GM19023 (cell line): ENCODE measurements around the gene C20orf173.
"Not testable (repeated sequence)": the region's sequence is repeated elsewhere in the genome, so short reads cannot be mapped to it uniquely, and the experiment has no call there.

ENCODE experiments used
- ATAC-seq: cut with Tn5 transposase; IDR thresholded peaks from one replicate; pipeline ENCODE4 v1.9.1; 2021; ENCODE audit warnings: mild to moderate bottlenecking, moderate library complexity; ENCODE audit not compliant: unreplicated experiment

Gene C20orf173, protein sequence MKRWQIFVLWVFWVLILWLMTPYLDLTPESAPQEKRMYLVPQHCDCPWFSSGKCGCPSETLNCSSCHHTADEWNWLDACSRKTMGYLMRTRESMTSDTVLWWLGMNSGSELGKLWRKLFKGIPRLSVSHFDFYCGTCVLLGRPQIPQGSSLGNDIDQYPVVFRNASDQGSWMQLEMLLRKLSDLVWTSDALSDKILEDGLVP

DNA sequence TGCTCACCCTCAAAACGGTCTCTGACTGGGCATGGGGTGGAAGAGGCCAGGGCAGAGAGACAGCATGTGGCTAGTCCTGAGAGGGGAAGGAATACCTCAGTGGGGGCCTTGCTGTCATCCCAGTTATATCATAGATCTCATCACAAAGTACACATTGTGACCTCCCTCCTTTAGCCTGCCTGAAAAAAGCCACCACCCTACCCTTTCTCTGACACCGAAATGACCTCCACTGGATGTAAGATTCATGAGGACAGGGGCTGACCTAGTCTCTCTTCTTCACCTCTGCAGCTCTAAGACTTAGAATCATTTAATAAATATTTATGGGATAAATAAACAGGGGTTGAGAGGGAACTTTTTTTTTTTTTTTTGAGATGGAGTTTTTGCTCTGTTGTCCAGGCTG is at the start of gene C20orf173:
Gene C20orf173 (minus strand): TSS at position 101 of the 400 bp plus-strand sequence. CDS start 279 bp downstream, outside the sequence.
- ATAC-seq, result no peak

DNA sequence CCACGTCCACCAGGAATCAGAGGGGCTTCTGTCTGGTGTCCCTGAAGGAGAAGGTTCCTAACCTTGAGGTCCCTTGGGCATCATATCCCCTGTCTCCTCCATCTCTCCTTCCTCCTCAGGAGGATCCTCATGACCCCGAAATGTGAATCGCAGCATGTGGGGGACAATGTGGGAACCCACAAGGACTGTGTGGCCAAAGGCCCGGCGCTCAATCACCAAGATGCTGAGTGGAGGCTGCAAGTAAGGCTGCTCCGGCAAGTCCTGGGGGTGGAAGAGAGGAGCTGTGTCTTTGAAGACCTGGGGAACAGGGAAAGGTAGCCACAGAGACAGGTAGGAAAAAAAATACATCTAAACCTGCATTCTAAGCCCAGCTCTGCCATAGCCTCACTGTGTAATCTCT is 49.7 kb upstream of the C20orf173 start:
- ATAC-seq, result no peak

DNA sequence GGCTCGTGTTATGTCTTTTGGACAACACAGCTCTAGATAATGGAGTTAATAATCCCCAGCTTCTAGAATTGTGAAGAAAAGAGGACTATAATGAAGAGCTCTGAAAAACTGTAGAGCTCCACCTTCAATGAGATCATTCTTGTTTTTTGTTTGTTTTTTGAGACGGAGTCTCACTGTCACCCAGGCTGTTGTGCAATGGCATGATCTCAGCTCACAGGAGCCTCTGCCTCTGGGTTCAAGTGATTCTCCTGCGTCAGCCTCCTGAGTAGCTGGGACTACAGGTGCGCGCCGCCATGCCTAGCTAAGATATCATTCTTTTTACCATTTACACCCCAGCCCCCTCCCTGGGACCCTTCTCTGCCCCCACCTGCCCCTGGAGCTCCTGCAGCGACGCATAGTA is 49.0 kb upstream of the C20orf173 start:
- ATAC-seq, result no peak

DNA sequence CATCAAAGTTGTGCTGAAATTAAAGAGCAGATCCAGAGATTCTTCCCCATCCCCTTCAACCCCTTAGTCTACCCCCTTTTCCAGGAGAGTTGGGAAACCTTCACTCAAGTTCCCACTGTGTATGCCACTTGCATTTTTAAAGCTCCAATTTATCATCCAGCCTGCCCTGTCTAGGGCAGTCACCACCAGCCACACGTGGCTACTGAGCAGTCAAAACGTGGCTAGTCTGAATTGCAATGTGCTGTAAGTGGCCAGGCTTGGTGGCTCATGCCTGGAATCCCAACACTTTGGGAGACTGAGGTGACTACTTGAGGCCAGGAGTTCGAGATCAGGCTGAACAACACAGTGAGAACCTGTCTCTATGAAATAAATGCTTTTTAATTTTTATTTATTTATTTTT is 47.4 kb upstream of the C20orf173 start:
- no peak for ATAC-seq

DNA sequence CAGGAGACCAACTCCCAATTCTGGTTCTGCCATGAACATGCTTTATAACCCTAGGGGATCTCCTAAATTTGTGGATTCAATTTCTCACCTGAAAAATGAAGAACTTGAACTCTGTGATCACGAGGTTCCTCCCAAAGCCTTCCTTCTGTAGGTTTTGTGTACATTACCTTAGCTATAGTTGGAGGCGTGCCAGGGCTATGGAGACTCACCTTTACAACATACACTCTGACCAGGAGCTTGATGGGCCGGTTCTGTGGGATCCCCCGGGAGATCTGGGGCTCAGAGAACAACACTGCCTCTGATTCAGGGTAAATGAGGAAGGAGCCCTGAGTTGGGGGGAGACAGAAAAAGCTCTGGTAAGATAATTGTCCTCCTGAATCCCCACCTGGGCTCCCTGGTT is 46.5 kb upstream of the C20orf173 start:
- ATAC-seq, result no peak

DNA sequence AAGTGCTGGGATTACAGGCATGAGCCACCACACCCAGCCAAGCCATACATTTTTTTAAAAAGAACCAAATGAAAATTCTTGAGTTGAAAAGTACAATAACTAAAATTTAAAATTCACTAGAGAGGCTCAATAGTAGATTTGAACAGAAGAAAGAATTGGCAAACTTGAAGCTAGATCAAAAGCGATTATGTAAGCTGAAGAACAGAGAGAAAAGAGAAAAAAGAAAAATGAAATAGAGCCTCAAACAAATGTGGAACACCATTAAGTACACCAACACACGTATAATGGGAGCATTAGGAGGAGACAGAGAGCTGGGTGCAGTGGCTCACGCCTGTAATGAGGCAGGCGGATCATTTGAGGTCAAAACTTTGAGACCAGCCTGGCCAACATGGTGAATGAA is 43.4 kb upstream of the C20orf173 start:
- no peak for ATAC-seq

DNA sequence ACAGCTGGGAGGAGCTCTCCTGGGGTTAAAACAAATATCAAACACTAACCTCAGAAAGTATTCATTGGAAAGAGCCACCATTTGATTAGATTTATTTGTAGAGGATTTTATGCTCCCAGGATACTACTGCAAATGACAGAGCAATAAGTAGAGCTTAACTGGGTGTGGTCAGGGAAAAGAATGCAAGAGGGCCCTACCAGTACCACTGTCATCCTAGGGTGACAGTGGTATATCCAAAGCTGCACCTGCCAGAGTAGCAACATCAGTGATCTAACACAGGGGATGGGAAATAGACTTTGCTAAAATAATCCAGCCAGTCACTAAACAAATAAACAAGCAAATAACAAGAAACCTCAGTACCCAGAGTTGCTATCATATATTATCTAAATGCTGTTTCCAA is 42.1 kb upstream of the C20orf173 start:
- no peak for ATAC-seq

DNA sequence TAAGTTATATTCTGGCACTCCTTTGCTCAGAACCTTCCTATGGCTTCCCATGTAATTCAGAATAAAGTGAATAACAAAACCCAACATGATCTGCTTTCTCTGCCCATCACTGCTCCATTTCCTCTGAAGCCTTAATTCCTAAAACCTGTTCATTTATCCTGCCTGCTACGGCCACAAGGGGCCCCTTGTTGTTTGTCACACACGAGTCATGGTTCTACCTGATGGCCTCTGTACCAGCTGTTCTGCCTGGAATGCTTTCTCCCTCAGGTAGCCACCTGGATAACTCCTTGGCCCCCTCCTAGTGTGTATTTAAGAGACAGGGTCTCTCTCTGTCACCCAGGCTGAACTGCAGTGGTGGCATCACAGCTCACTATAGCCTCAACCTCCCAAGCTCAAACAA is 39.2 kb upstream of the C20orf173 start:
- no peak for ATAC-seq

DNA sequence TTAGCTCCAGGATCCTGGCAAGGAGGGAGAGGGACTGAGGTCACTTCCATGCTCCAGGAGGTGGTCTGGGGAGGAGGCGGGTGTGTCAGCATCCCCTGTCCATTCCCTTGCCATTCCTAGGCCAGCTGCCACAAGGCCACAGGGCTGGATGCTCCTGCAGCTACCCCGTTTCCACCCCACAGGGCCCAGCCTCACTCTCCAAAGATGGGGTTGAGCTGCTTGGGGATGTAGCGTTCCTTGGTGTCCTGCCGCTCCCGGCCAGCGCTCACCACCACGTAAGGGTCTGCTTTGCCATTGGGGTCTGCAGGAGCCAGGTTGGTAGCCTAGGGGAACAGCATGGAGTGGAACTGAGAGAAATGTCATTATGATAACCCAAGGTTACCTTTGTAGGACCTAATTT is 35.5 kb upstream of the C20orf173 start:
- ATAC-seq, result no peak

DNA sequence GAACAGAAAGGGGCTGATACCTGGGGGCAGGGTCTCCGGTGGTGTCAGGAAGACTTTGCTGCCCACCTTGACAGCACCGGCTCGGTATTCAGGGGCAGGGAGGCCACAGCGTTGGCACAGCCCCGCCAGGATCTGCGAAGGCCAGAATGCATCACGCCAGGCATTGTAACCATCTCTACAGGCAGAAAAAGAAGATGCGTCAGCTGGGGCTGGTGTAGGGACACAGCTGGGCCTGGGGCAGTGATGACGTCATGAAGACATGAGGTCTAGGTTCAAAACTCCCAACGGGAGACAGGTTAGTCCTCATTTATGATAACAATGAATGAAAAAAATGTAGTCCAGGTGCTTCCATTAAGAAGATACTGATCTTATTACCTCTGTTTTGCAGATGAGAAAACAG is 34.4 kb upstream of the C20orf173 start:
- ATAC-seq, result no peak

DNA sequence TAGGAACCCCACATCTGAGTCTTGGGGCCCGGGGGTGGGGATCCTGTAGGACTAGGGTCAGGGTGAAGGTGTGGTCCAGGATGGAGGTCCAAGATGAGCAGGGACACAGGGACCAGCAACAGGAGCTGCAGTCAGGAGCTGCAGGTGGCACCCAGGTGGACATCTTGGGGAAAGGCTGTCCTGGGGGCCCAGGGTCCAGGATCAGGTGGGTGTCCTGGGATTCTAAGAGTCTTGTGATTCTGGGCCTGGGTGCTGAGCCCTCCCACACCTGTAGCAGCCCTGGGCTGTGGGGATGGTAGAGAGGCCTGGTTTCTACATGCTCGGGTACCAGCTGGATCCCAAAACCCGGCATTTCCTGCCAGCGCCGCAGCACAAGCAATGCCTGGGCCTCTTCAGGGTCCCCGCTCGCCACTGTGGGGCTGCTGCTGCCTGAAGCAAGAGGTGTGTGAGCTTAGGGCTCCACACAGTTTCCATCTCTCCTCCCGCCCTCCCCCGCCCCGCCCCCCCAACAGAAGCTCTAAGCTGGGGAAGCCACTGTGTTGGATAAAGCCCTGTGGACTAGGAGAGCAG is 33.2 kb upstream of the C20orf173 start:
- no peak for ATAC-seq

DNA sequence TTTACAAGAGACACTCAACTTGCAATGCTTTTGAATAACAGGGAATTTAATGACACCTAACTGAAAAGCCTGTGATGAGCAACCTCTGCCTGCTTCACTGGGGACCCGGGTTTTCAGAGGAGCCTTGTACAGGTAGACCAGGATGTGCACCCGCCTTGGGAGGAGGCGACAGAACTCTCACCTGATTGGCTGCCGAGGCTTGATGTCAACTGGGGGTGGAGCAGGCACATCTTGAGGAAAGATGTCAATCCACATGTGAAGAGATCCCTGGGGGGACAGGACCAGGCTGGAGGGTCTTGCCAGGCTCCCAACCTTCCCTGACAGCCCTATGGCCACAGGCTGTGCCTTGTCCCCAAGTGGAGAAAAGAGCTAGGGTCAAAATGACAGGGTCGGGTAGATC is 32.2 kb upstream of the C20orf173 start:
- ATAC-seq, result no peak

DNA sequence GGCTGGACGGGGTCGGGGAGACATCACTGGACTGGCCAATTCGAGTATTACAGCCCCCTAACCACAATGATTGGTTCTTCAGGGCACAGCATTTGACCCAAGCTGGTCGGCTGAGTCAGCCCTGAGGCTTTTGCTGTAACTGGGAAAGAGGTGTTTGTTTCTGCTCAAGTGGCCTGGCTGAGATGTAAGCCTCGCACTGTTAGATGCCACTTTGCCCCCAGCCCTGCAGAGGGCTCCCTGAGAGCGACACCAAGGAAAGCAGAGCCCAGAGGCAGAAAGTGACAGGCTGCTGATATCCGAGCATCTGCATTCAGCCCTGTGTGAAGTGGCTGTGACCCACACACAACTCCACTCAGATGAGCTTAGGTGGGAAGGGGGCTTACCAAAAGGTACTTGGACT is 31.8 kb upstream of the C20orf173 start:
- no peak for ATAC-seq

DNA sequence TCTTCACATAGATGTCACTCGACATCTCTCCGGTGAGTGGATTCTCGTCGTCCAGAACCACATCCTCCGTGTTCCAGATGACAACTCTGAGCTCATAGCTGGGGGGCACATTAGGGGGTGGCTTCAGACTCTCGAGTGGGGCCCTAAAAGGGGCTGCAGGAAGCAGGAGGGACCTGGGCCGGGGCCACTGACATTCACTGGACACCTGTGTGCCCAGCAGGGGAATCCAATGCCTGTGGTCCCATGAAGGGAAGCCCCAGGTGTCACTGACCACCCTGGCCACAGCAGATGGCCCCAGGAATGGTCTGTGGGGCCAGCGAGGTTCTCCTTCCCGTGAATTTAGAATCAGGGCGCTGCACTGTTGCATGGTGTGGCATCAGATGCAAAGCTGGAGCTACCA is 31.1 kb upstream of the C20orf173 start:
- ATAC-seq, result no peak

DNA sequence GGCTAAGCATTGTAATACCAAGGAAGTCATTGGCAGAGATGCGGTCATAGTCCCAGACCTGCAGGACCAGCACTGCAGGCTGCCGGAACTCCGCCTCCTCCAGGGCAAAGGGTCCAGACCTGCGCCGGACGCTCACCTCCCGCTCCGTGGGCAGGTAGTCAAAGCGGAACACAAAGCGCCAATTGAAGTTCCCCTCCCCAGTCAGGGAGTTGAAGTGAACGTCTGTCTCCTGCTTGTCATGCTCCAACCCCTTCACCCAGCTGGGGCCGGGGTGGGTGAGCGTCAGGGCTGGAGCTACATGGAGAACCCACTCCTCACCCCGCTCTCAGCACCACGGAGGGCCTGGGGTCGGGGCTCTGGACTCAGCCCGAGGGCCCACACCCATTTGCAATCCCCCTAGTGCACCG is 30.7 kb upstream of the C20orf173 start:
- no peak for ATAC-seq

DNA sequence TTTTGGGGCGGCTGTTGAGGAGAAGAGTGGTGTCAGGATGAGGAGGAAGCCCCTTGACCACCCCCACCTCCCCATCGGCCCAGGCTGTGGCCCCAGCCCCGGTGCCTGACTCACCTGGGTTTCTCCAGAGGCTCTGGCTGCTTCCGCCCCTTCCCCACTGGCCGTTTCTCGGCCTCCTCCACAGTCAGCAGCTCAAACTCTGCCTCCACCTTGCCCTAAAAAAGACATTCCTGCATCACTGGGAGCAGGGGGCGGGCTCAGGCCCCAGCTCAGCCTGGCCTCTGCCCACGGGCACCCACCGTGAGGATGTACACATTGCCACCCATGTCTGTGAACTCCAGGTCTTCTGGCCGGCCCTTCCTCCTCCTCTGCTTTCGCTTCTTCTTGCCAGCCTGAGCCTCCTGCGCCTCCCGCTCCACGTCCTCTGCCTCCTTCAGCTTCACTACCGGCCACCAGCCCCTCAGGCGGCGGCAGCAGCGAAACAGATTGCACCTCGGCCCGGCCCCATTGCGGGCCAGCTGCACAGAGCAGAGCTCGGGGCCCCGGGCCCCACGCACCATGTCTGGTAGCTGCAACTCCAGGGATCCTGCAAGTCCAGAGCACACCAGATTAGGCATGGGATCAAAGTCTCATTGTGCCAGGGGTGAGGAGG is 29.7 kb upstream of the C20orf173 start:
- no peak for ATAC-seq

DNA sequence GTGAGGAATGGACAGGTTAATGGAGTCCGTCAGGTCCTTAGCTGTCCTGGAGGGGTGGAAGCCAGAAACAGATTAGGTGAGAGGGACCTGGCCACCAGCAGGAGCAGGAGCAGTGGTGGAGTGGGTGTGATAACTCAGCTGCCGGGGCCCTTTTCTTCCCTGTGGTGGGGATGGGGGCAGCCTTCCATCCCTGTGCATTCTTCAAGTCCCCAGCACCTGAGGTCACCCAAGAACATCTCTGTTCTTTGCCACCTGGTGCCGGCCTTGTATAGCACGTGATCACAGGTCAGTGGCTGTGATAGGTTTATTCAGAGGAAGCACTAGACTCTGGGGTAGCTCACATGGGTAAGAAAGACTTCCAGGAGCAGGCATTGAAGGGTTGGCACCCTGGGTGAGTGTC is 29.0 kb upstream of the C20orf173 start:
- no peak for ATAC-seq

DNA sequence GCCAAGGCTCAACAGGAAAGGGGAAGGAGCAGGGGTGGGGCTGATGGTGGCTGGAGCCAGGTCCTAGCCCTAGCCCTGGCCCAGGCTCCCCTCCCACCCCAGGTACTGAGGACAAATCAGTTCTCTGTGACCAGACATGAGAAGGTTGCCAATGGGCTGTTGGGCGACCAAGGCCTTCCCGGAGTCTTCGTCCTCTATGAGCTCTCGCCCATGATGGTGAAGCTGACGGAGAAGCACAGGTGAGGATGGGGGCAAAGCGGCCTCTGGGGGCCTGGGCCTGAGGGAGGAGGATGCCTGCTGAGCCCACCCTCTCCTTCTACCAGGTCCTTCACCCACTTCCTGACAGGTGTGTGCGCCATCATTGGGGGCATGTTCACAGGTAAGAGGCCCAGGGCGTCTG is 27.4 kb upstream of the C20orf173 start:
- ATAC-seq, result no peak

DNA sequence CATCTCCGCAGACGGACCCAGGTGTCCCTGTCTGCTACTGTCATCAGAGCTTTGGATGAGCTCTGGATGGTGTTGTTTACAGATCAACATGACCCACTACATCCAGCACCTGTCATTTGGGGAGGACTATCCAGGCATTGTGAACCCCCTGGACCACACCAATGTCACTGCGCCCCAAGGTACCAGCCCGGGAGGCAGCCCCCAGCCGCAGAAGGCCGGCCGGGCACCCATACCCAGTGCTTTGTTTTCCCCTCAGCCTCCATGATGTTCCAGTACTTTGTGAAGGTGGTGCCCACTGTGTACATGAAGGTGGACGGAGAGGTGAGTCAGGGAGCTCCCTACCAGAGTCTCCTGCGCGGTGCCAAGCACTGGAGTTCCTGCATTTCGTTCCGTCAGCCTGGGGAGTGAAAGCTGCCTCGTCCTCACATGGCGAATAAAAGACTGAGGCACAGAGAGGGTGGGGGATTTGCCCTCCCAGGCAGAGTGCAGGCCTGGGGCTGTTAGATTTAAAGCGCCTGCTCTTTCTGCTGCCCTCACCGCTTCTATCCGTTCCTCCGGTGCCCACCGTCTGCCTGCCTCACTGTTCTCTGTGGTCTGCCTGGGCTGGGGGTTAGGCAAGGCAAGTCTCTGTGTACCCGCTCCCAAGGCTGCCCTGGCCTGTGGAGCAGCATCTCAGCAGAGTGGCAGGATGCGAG is 26.6 kb upstream of the C20orf173 start:
- ATAC-seq, result no peak

DNA sequence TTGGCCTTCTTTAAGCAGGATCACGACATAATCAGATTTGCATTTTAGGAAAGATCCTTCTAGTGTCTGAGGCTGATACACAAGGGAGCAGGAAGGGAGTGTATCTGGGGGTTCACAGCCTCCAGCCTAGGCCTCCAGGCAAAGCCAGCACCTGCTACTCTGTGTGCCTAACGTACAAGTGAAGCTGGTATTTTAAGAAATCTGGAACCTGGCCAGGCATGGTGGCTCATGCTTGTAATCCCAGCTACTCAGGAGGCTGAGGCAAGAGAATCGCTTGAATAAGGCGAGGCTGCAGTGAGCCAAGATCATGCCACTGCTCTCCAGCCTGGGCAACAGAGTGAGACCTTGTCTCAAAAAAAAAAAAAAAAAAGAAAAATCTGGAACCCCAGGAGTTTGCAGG is 26.0 kb upstream of the C20orf173 start:
- ATAC-seq, result not testable (repeated sequence)

DNA sequence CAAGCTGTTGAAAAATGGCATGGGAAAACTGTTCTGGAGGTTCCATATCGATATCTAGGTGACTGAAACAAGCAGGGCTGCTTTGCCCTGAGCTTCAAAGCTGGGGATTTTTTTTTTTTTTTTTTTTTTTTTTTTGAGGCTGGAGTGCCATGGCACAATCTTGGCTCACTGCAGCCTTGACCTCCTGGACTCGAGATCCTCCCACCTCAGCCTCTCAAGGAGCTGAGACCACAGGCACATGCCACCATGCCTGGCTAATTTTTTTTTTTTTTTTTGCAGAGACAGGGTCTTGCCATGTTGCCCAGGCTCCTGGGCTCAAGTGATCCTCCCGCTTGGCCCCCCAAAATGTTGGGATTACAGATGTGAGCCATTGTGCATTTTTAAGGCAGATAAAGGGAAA is 23.5 kb upstream of the C20orf173 start:
- ATAC-seq, result no peak

DNA sequence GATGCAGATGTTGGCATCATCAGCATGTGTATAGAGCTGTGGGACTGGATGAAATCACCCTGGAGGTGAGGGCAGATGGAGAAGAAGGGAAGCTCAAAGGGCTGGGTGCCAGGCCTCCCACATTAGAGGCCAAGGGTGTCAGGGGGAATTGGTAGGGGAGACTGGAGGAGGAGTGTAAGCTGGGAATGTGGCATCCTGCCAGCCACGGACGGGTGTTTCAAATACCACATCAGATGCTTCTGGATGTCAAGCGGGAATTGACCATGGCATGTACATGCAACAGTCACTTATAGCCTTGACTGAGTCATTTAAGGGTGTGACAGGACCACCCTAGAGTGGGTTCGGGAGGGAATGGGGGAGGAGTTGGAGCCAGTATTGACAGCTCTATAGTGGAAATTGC is 22.1 kb upstream of the C20orf173 start:
- ATAC-seq, result no peak
